Lung (tissue), 12 donors: ENCODE data around the gene NOSTRIN. TPM values are rescaled to one million over a fixed set of nuclear protein-coding genes. Genes with fewer than 3 reads are reported as not detected.
A peak's percentile ranks its signal among the peaks of the same experiment; 100 is the strongest.

Experiments
- ATAC-seq: fragments of 200-7000 bp; cut with Tn5 transposase; one replicate; pipeline ENCODE4 v1.9.1; 2020; ENCODE audit warnings: moderate number of reproducible peaks; ENCODE audit not compliant: insufficient read depth, low FRiP score
- DNase-seq, 3 donors: peaks; one replicate each; pipeline ENCODE4 v3.0.0-alpha.2; 2013 to 2017
- H3K27ac ChIP-seq, 2 donors: one replicate each; pipeline ENCODE4 v1.5.1; 2013; ENCODE audit warnings: mild to moderate bottlenecking in 2 of 2, moderate library complexity in 2 of 2, control low read depth in 1 of 2, inconsistent platforms in 1 of 2, low read depth in 1 of 2, low read length in 1 of 2
- H3K27me3 ChIP-seq, 3 donors: one replicate each; pipeline ENCODE4 v1.5.1; 2013; ENCODE audit warnings: low read length in 2 of 3; ENCODE audit not compliant: control insufficient read depth in 3 of 3, insufficient read depth in 3 of 3
- H3K36me3 ChIP-seq, 4 donors: one replicate each; pipeline ENCODE4 v1.5.1; 2013; ENCODE audit warnings: low read length in 4 of 4, mild to moderate bottlenecking in 1 of 4, moderate library complexity in 1 of 4; ENCODE audit not compliant: control insufficient read depth in 4 of 4, insufficient read depth in 4 of 4
- H3K4me1 ChIP-seq, 5 donors: one replicate each; pipeline ENCODE4 v1.5.1; 2013; ENCODE audit warnings: low read length in 5 of 5, mild to moderate bottlenecking in 2 of 5, moderate library complexity in 1 of 5; ENCODE audit not compliant: control insufficient read depth in 5 of 5, insufficient read depth in 5 of 5
- H3K4me3 ChIP-seq: one replicate; pipeline ENCODE4 v1.5.1; 2013; ENCODE audit warnings: mild to moderate bottlenecking, control low read depth, moderate library complexity
- H3K9ac ChIP-seq, 2 donors: one replicate each; pipeline ENCODE4 v1.5.1; 2013; ENCODE audit warnings: low read length in 2 of 2, control low read depth in 1 of 2; ENCODE audit not compliant: insufficient read depth in 1 of 2
- H3K9me3 ChIP-seq, 4 donors: one replicate each; pipeline ENCODE4 v1.5.1; 2013; ENCODE audit warnings: low read length in 3 of 4, mild to moderate bottlenecking in 1 of 4, moderate library complexity in 1 of 4; ENCODE audit not compliant: control insufficient read depth in 4 of 4, insufficient read depth in 3 of 4
- WGBS, 2 donors: extraction: QIAGEN DNeasy Blood & Tissue Kit; methylation state at CpG; one replicate each; pipeline ENCODE4 v1.1.7; 2013; 5-methylcytosine and 5-hydroxymethylcytosine counted together
- polyA plus RNA-seq, 2 donors: library from polyadenylated mRNA; stranded (reverse); fragments of 200-250 nt; gene quantifications; one replicate each; pipeline ENCODE4 v1.2.1, GENCODE V29; 2013
- total RNA-seq, 2 donors: library from RNA; depleted of rRNA in 1 of 2; stranded (reverse); fragments of >200 nt in 1 of 2; gene quantifications; one replicate each; pipeline ENCODE4 v1.2.1, GENCODE V29; 2014 to 2021
- TF ChIP-seq, protein P1 (sequence below): IDR thresholded peaks from 2 replicates; pipeline ENCODE4 v1.5.1; 2012; ENCODE audit warnings: mild to moderate bottlenecking; ENCODE audit errors: control extremely low read depth, extremely low read depth
- donor health status: control.
- donor health status: control.
- donor health status: Bipolar disorder and iron deficiency.
- donor health status: healthy.
- donor health status: DM: yes; HTN: yes; CAD: no.

Gene NOSTRIN
- total and polyA plus RNA-seq, 4 donors, result 15.5 to 57.5 (median 33.7) TPM

- peak overlapping the region in 1 of 2 donors; percentile 8 for H3K27ac ChIP-seq
Observed at GRCh38 chr2:168805615-168806014, 3.2 kb downstream of the NOSTRIN start.

GRCh38 chr2:168809537-168809936 lies 7.1 kb downstream of the NOSTRIN start:
- no peak overlapping the region for H3K4me3 ChIP-seq
- peaks cover 0 to 4% (median 0%) of the 10 kb centered on the region in 5 donors for H3K4me1 ChIP-seq
- no peaks in the 10 kb centered on the region for H3K36me3 ChIP-seq
- H3K27ac ChIP-seq, result no peak overlapping the region
- DNase-seq (no peak), ATAC-seq (no peak)
- no peak overlapping the region for H3K9ac ChIP-seq
- no peaks in the 10 kb centered on the region for H3K9me3 ChIP-seq
- no peaks in the 10 kb centered on the region for H3K27me3 ChIP-seq
- TF ChIP-seq, protein P1, sequence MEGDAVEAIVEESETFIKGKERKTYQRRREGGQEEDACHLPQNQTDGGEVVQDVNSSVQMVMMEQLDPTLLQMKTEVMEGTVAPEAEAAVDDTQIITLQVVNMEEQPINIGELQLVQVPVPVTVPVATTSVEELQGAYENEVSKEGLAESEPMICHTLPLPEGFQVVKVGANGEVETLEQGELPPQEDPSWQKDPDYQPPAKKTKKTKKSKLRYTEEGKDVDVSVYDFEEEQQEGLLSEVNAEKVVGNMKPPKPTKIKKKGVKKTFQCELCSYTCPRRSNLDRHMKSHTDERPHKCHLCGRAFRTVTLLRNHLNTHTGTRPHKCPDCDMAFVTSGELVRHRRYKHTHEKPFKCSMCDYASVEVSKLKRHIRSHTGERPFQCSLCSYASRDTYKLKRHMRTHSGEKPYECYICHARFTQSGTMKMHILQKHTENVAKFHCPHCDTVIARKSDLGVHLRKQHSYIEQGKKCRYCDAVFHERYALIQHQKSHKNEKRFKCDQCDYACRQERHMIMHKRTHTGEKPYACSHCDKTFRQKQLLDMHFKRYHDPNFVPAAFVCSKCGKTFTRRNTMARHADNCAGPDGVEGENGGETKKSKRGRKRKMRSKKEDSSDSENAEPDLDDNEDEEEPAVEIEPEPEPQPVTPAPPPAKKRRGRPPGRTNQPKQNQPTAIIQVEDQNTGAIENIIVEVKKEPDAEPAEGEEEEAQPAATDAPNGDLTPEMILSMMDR, result no peak

More at GRCh38 chr2:168805615-168806014, 3.2 kb downstream of the NOSTRIN start:
- Histone ChIP-seq H3K27me3 (no peaks in the 10 kb centered on the region), H3K9ac (no peak overlapping the region), H3K9me3 (no peaks in the 10 kb centered on the region), H3K4me1 (peaks cover 3 to 10% (median 6%) of the 10 kb centered on the region in 5 donors), H3K4me3 (no peak overlapping the region), H3K36me3 (no peaks in the 10 kb centered on the region)
- DNase-seq (no peak), ATAC-seq (no peak)
- 80 to 93% methylated on average over 7 of the region's 7 CpGs for WGBS, 2 donors
- TF ChIP-seq, protein P1, result no peak

GRCh38 chr2:168810235-168810634 lies 7.8 kb downstream of the NOSTRIN start:
- Histone ChIP-seq H3K27me3 (no peaks in the 10 kb centered on the region), H3K4me1 (peaks cover 0 to 7% (median 0%) of the 10 kb centered on the region in 5 donors), H3K36me3 (no peaks in the 10 kb centered on the region), H3K9me3 (no peaks in the 10 kb centered on the region), H3K9ac (no peak overlapping the region), H3K4me3 (no peak overlapping the region), H3K27ac (no peak overlapping the region)
- ATAC-seq (no peak), DNase-seq (no peak)
- TF ChIP-seq, protein P1, result no peak
- 83 to 88% methylated on average over 2 of the region's 2 CpGs for WGBS, 2 donors

GRCh38 chr2:168811696-168812095 lies 9.3 kb downstream of the NOSTRIN start:
- H3K4me1 ChIP-seq, result peaks cover 0 to 7% (median 4%) of the 10 kb centered on the region in 5 donors
- DNase-seq, result no peak
- H3K4me3 ChIP-seq, result no peak overlapping the region
- no peak overlapping the region for H3K27ac ChIP-seq
- H3K9ac ChIP-seq, result no peak overlapping the region
- no peaks in the 10 kb centered on the region for H3K9me3 ChIP-seq
- 65 to 74% methylated on average over 3 of the region's 3 CpGs for WGBS, 2 donors
- ATAC-seq, result no peak
- TF ChIP-seq, protein P1, result no peak
- no peaks in the 10 kb centered on the region for H3K36me3 ChIP-seq
- H3K27me3 ChIP-seq, result no peaks in the 10 kb centered on the region
